Gastroesophageal sphincter (tissue), 3 donors: ENCODE results near the gene STPG4.

Source experiments
- CTCF ChIP-seq, 4 experiments: fragments of 200-600 bp in 2 of 4; fragments of 450-650 bp in 2 of 4; sonication (generic) in 1 of 4; IDR thresholded peaks; one replicate each; pipeline ENCODE4 v1.5.1; 2017 to 2019; ENCODE audit warnings: antibody characterized with exemption in 4 of 4, mild to moderate bottlenecking in 2 of 4, moderate library complexity in 2 of 4
- EP300 ChIP-seq: sonication (generic); formaldehyde crosslinking; IDR thresholded peaks from one replicate; pipeline ENCODE4 v1.6.1; 2017; ENCODE audit warnings: antibody characterized with exemption, mild to moderate bottlenecking
- POLR2A ChIP-seq, 2 donors: fragments of 450-650 bp; IDR thresholded peaks; one replicate each; pipeline ENCODE4 v1.6.1; 2017; ENCODE audit warnings: antibody characterized with exemption in 2 of 2, mild to moderate bottlenecking in 2 of 2, moderate library complexity in 1 of 2

- TF ChIP-seq POLR2A (IDR thresholded peaks at IDR 0.05) (no peak), CTCF (IDR thresholded peaks at IDR 0.05) (no peak), EP300 (no peak)
Measured at GRCh38 chr2:47126783-47127182, 28.3 kb downstream of the STPG4 start.
